ENCODE results near the gene WBP2. TPM values are rescaled to one million over a fixed set of nuclear protein-coding genes. Genes with fewer than 3 reads are reported as not detected.

WBP2 gene
- total RNA-seq, 4 donors from 2014 or later: 27.7 to 75.1 (median 56.8) TPM

DNA sequence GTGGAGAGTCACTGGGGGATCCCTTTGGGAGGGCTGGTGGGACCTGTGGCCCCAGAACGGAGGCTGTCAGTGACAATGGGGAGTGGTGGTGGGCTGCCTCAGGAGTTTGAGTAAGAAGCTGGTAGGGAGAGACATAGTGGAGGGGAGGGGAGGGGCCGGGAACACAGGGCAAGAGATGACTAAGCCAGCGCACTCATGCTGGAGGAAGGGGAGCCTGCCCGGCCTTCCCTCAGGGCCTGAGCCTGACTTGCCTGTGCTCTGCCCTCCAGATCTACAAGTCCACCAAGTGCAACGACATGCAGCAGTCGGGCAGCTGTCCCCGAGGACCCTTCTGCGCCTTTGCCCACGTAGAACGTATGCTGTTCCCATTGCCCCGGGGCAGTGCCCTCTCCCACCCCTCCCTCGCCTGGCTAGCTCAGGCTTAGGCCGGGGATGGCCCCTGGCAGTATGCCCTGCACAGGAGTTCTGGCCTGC is 40.2 kb downstream of the WBP2 start:
- intact Hi-C loops (cut with DNase I; ENCODE audit: low total_unique reads) (no loop called here), in situ Hi-C loops (cut with MboI; ENCODE audit: low pct_ligation_motif_present in 1 of 4, low pct_unique_long_range_greater_than_20kb in 1 of 4, low sequenced_read_pairs in 3 of 4) (no loop called here)
- H3K4me1 ChIP-seq: no peaks in the 10 kb centered on the region

DNA sequence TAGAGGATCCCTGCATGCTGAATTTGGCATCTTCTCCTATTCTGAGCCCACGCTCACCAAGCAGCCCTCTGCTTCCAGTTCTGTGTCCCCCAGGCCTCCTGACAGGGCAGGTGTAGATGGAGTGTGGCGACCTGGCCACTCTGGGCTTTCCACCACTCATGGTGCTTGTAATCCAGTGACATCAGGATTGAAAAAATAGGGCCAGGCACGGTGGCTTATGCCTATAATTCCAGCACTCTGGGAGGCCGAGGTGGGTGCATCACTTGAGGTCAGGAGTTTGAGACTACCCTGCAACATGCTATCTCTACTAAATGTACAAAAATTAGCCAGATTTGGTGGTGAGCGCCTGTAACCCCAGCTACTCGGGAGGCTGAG is 41.1 kb downstream of the WBP2 start:
- Histone ChIP-seq H3K36me3 (peaks cover 0 to 30% (median 10%) of the 10 kb centered on the region in 4 donors), H3K27me3 (no peaks in the 10 kb centered on the region), H3K27ac (no peak overlapping the region), H3K4me3 (no peak overlapping the region), H3K9me3 (no peaks in the 10 kb centered on the region), H3K4me1 (no peaks in the 10 kb centered on the region)
- WGBS, 2 donors (ENCODE audit: low coverage in 1 of 2): 65 to 95% methylated on average over 2 to 6 of the region's 6 CpGs
- intact Hi-C loops (cut with DNase I; ENCODE audit: low total_unique reads): no loop called here
- in situ Hi-C loops (cut with MboI; ENCODE audit: low pct_ligation_motif_present in 1 of 4, low pct_unique_long_range_greater_than_20kb in 1 of 4, low sequenced_read_pairs in 3 of 4): no loop called here
- DNase-seq: no peak
- TF ChIP-seq POLR2AphosphoS5 (IDR thresholded peaks at IDR 0.05) (no peak), POLR2A (IDR thresholded peaks at IDR 0.05) (no peak), EP300 (IDR thresholded peaks at IDR 0.05; ENCODE audit: low read depth) (no peak)
- TF ChIP-seq, protein P1, sequence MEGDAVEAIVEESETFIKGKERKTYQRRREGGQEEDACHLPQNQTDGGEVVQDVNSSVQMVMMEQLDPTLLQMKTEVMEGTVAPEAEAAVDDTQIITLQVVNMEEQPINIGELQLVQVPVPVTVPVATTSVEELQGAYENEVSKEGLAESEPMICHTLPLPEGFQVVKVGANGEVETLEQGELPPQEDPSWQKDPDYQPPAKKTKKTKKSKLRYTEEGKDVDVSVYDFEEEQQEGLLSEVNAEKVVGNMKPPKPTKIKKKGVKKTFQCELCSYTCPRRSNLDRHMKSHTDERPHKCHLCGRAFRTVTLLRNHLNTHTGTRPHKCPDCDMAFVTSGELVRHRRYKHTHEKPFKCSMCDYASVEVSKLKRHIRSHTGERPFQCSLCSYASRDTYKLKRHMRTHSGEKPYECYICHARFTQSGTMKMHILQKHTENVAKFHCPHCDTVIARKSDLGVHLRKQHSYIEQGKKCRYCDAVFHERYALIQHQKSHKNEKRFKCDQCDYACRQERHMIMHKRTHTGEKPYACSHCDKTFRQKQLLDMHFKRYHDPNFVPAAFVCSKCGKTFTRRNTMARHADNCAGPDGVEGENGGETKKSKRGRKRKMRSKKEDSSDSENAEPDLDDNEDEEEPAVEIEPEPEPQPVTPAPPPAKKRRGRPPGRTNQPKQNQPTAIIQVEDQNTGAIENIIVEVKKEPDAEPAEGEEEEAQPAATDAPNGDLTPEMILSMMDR (IDR thresholded peaks at IDR 0.05): no peak

More for the DNA sequence above, 40.2 kb downstream of the WBP2 start:
- H3K9me3 ChIP-seq: no peaks in the 10 kb centered on the region
- no peak overlapping the region for H3K27ac ChIP-seq
- H3K4me3 ChIP-seq: no peak overlapping the region
- TF ChIP-seq POLR2A (IDR thresholded peaks at IDR 0.05) (no peak), POLR2AphosphoS5 (IDR thresholded peaks at IDR 0.05) (no peak), EP300 (IDR thresholded peaks at IDR 0.05; ENCODE audit: low read depth) (no peak)
- TF ChIP-seq, protein P1 (IDR thresholded peaks at IDR 0.05): no peak
- WGBS, 2 donors (ENCODE audit: low coverage in 1 of 2): 89% methylated on average over 12 of the region's 13 CpGs; no CpG with 5 or more reads in 1 of the 2 donors
- H3K36me3 ChIP-seq: peaks cover 0 to 39% (median 15%) of the 10 kb centered on the region in 4 donors
- DNase-seq: no peak
- no peaks in the 10 kb centered on the region for H3K27me3 ChIP-seq

DNA sequence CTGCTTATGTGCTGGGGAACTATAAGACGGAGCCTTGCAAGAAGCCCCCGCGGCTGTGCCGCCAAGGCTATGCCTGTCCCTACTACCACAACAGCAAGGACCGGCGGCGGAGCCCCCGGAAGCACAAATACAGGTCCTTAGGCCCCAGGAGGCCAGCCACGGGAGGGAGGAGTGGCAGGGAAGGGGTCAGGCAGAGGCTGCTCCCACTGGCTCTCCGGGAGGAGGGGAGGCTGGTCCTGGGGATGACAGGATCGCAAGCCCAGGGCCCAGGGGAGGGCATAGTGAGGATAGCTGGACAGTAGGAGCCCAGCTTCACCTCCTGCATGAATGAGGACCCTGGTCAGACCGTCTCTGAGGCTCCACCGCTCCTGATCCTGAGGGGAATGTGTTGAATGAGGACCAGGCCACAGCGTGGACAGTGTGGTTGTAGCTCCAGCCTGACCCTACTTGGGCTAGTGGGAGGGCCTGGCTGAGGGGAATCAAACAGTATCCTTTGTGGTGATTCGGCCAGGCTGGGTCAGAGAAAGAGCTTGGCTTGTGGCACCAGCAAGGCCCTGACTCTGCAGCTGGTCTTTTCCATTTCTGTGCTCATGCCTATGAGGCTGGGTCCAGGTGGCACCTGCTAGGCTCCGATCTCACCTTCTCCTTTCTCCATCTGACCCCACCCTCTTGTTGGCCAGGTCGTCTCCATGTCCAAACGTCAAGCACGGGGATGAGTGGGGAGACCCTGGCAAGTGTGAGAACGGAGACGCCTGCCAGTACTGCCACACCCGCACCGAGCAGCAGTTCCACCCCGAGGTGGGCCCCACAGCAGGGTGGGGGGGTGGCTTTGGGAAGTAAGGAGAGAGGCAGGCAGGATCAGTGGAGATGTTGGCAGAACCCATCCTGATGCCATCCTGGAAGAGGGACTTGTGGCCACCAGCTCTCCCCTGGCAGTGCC is 41.8 kb downstream of the WBP2 start:
- Histone ChIP-seq H3K4me3 (no peak overlapping the region), H3K27ac (no peak overlapping the region), H3K36me3 (peaks cover 0 to 23% (median 7%) of the 10 kb centered on the region in 4 donors), H3K27me3 (no peaks in the 10 kb centered on the region), H3K4me1 (no peaks in the 10 kb centered on the region), H3K9me3 (no peaks in the 10 kb centered on the region)
- DNase-seq: no peak
- WGBS, 2 donors (ENCODE audit: low coverage in 1 of 2): 88 to 94% methylated on average over 6 to 24 of the region's 24 CpGs
- intact Hi-C loops (cut with DNase I; ENCODE audit: low total_unique reads) (no loop called here), in situ Hi-C loops (cut with MboI; ENCODE audit: low pct_ligation_motif_present in 1 of 4, low pct_unique_long_range_greater_than_20kb in 1 of 4, low sequenced_read_pairs in 3 of 4) (no loop called here)
- TF ChIP-seq EP300 (IDR thresholded peaks at IDR 0.05; ENCODE audit: low read depth) (no peak), POLR2A (IDR thresholded peaks at IDR 0.05) (no peak), POLR2AphosphoS5 (IDR thresholded peaks at IDR 0.05) (no peak)
- TF ChIP-seq, protein P1 (IDR thresholded peaks at IDR 0.05): no peak

DNA sequence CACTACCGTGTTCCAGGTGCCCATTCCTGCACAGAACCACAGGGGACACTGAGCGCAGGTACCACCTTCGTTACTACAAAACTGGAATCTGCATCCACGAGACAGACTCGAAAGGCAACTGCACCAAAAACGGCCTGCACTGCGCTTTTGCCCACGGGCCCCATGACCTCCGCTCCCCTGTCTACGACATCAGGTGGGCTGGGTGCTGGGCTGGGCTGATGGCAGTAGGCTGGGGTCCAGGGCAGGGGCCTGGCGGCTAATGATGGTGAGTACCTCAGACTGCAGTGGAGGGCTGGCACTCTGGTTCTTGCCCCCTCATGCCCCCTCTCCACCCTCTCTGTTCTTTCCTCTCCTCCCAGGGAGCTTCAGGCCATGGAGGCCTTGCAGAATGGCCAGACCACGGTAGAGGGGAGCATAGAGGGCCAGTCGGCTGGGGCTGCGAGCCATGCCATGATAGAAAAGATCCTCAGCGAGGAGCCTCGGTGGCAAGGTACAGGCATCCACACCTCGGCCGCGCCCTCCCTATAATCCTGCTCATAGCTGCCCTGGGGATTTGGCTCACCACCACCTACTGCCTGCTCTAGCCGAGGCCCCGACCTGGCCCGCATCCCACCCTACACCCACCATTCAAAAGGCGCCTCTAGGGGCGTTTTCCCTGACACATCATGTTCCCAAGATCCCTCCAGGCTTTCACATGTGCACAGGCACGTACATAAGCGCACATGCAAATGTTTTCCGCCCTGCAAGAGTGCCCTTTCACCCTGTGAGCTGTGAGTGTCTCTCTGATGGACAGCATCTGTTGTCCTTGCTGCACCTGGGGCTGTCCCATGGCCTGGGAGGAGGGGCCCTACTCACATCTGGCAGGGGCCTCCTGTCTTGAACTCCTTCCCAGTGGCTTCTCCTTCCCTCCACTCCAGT is 42.8 kb downstream of the WBP2 start:
- Histone ChIP-seq H3K27me3 (no peaks in the 10 kb centered on the region), H3K9me3 (no peaks in the 10 kb centered on the region), H3K36me3 (peaks cover 0 to 21% (median 6%) of the 10 kb centered on the region in 4 donors), H3K4me1 (no peaks in the 10 kb centered on the region), H3K4me3 (no peak overlapping the region), H3K27ac (no peak overlapping the region)
- TF ChIP-seq EP300 (IDR thresholded peaks at IDR 0.05; ENCODE audit: low read depth): no peak
- TF ChIP-seq POLR2AphosphoS5 (IDR thresholded peaks at IDR 0.05): no peak
- TF ChIP-seq, protein P1 (IDR thresholded peaks at IDR 0.05): no peak
- no peak for TF ChIP-seq POLR2A (IDR thresholded peaks at IDR 0.05)
- in situ Hi-C loops (cut with MboI; ENCODE audit: low pct_ligation_motif_present in 1 of 4, low pct_unique_long_range_greater_than_20kb in 1 of 4, low sequenced_read_pairs in 3 of 4): no loop called here
- intact Hi-C loops (cut with DNase I; ENCODE audit: low total_unique reads): no loop called here
- DNase-seq: no peak
- 89% methylated on average over 5 to 27 of the region's 27 CpGs for WGBS, 2 donors (ENCODE audit: low coverage in 1 of 2)

Data from transverse colon (tissue), 4 donors.